Ovary (tissue), 3 donors: ENCODE results near the gene GRK5.

ENCODE experiments used
- CTCF ChIP-seq, 3 donors: fragments of 450-650 bp in 2 of 3; fragments of 200-600 bp in 1 of 3; IDR thresholded peaks; one replicate each; pipeline versions ENCODE4 v1.5.1 to v1.8.0; 2016 to 2022; ENCODE audit warnings: antibody characterized with exemption in 3 of 3, mild to moderate bottlenecking in 1 of 3
- EP300 ChIP-seq: sonication (generic); formaldehyde crosslinking; IDR thresholded peaks from one replicate; pipeline ENCODE4 v1.6.1; 2017; ENCODE audit warnings: antibody characterized with exemption
- POLR2A ChIP-seq: fragments of 450-650 bp; IDR thresholded peaks from one replicate; pipeline ENCODE4 v1.6.1; 2017; ENCODE audit warnings: antibody characterized with exemption, mild to moderate bottlenecking, moderate library complexity
- donor health status: DM: no; HTN: no; CAD: no.

- TF ChIP-seq CTCF (IDR thresholded peaks at IDR 0.05) (no peak), POLR2A (no peak), EP300 (no peak)
Measured at GRCh38 chr10:119459681-119460340, 252.4 kb downstream of the GRK5 start.
